Mesothelial cell of epicardium (in vitro differentiated cells): ENCODE data around the gene ACAT2. TPM values are rescaled to one million over a fixed set of nuclear protein-coding genes. Genes with fewer than 3 reads are reported as not detected.
"Not testable (repeated sequence)": the region's sequence is repeated elsewhere in the genome, so short reads cannot be mapped to it uniquely, and the experiment has no call there.

Experiments
- DNase-seq, 2 experiments: peaks; one replicate each; pipeline ENCODE4 v3.0.0; 2021; ENCODE audit warnings: low spot score in 2 of 2; ENCODE audit not compliant: unreplicated experiment in 2 of 2
- H3K27ac Mint-ChIP-seq: 2 replicates; pipeline ENCODE4 v1.8.0; 2021; ENCODE audit warnings: mixed read lengths
- H3K27me3 Mint-ChIP-seq: 2 replicates; pipeline ENCODE4 v1.8.0; 2021; ENCODE audit warnings: low read depth, mixed read lengths
- H3K36me3 Mint-ChIP-seq: 2 replicates; pipeline ENCODE4 v1.8.0; 2021; ENCODE audit warnings: mixed read lengths
- H3K4me1 Mint-ChIP-seq: 2 replicates; pipeline ENCODE4 v1.8.0; 2021; ENCODE audit warnings: mixed read lengths
- H3K4me3 Mint-ChIP-seq: 2 replicates; pipeline ENCODE4 v1.8.0; 2021; ENCODE audit warnings: mild to moderate bottlenecking, moderate library complexity, mixed read lengths
- H3K9me3 Mint-ChIP-seq: 2 replicates; pipeline ENCODE4 v1.8.0; 2021; ENCODE audit warnings: mixed read lengths
- CTCF ChIP-seq: fragments of 200-600 bp; sonication (generic); IDR thresholded peaks from one replicate; pipeline ENCODE4 v1.5.0; 2021; ENCODE audit warnings: antibody characterized with exemption; ENCODE audit not compliant: unreplicated experiment
- total RNA-seq: library from RNA; stranded (reverse); gene quantifications from 3 replicates; pipeline ENCODE4 v1.2.1, GENCODE V29; 2021

The ACAT2 gene
- total RNA-seq, 1 donor from 2014 or later = 35.8 TPM

- H3K4me1 Mint-ChIP-seq = peaks cover 5% of the 10 kb centered on the region
These were observed 51.9 kb downstream of the ACAT2 start for GRCh38 chr6:159813781-159814180.

GRCh38 chr6:159815410-159815809 lies 53.6 kb downstream of the ACAT2 start:
- H3K9me3 Mint-ChIP-seq = no peaks in the 10 kb centered on the region
- no peak for DNase-seq
- H3K27ac Mint-ChIP-seq = peak overlapping the region; percentile 1
- no peak for TF ChIP-seq CTCF
- H3K36me3 Mint-ChIP-seq = no peaks in the 10 kb centered on the region
- H3K4me3 Mint-ChIP-seq = no peak overlapping the region
- H3K4me1 Mint-ChIP-seq = peaks cover 5% of the 10 kb centered on the region
- H3K27me3 Mint-ChIP-seq = peaks cover 8% of the 10 kb centered on the region

More at GRCh38 chr6:159813781-159814180, 51.9 kb downstream of the ACAT2 start:
- Mint-ChIP-seq H3K27me3 (no peaks in the 10 kb centered on the region), H3K27ac (no peak overlapping the region), H3K36me3 (no peaks in the 10 kb centered on the region), H3K4me3 (no peak overlapping the region), H3K9me3 (no peaks in the 10 kb centered on the region)
- no peak for TF ChIP-seq CTCF
- no peak for DNase-seq

GRCh38 chr6:159816775-159817174 lies 54.9 kb downstream of the ACAT2 start:
- H3K4me1 Mint-ChIP-seq, H3K4me3 Mint-ChIP-seq, H3K9me3 Mint-ChIP-seq, H3K27me3 Mint-ChIP-seq, DNase-seq, H3K27ac Mint-ChIP-seq, H3K36me3 Mint-ChIP-seq: not testable (repeated sequence)

- TF ChIP-seq CTCF = no peak
- DNase-seq = no peak
- Mint-ChIP-seq H3K27ac (no peak overlapping the region), H3K9me3 (no peaks in the 10 kb centered on the region), H3K4me1 (peaks cover 5% of the 10 kb centered on the region), H3K36me3 (no peaks in the 10 kb centered on the region), H3K4me3 (no peak overlapping the region), H3K27me3 (peaks cover 9% of the 10 kb centered on the region)
These were observed 56.3 kb downstream of the ACAT2 start for GRCh38 chr6:159817951-159818739.

GRCh38 chr6:159819098-159819497 lies 57.3 kb downstream of the ACAT2 start:
- DNase-seq = no peak
- Mint-ChIP-seq H3K4me1 (peaks cover 5% of the 10 kb centered on the region), H3K27ac (no peak overlapping the region), H3K36me3 (no peaks in the 10 kb centered on the region), H3K4me3 (no peak overlapping the region), H3K27me3 (peaks cover 9% of the 10 kb centered on the region), H3K9me3 (no peaks in the 10 kb centered on the region)
- TF ChIP-seq CTCF = no peak

- no peak for DNase-seq
- Mint-ChIP-seq H3K27me3 (peaks cover 9% of the 10 kb centered on the region), H3K27ac (no peak overlapping the region), H3K4me3 (no peak overlapping the region), H3K9me3 (no peaks in the 10 kb centered on the region), H3K4me1 (peaks cover 5% of the 10 kb centered on the region), H3K36me3 (no peaks in the 10 kb centered on the region)
- no peak for TF ChIP-seq CTCF
These were observed 58.2 kb downstream of the ACAT2 start for GRCh38 chr6:159819932-159820640.
